DND-41 (cell line): Measurements from ENCODE around the gene PIGA.

Experiments
- CTCF ChIP-seq: IDR thresholded peaks from 2 replicates; pipeline ENCODE4 v1.5.1; 2012; ENCODE audit warnings: borderline replicate concordance, low read length, moderate library complexity, mild to moderate bottlenecking; ENCODE audit not compliant: poor library complexity, severe bottlenecking; ENCODE audit errors: extremely low read depth
- EZH2 ChIP-seq: IDR thresholded peaks from 3 replicates; pipeline ENCODE4 v1.6.1; 2012; ENCODE audit warnings: borderline replicate concordance, low read depth, mild to moderate bottlenecking, moderate library complexity, low read length, inconsistent platforms; ENCODE audit not compliant: severe bottlenecking

GRCh38 chrX:15274946-15275345 lies 60.4 kb downstream of the PIGA start:
- TF ChIP-seq CTCF (no peak), EZH2 (no peak)
